ENCODE measurements around the gene TSPEAR.

TSPEAR gene

DNA sequence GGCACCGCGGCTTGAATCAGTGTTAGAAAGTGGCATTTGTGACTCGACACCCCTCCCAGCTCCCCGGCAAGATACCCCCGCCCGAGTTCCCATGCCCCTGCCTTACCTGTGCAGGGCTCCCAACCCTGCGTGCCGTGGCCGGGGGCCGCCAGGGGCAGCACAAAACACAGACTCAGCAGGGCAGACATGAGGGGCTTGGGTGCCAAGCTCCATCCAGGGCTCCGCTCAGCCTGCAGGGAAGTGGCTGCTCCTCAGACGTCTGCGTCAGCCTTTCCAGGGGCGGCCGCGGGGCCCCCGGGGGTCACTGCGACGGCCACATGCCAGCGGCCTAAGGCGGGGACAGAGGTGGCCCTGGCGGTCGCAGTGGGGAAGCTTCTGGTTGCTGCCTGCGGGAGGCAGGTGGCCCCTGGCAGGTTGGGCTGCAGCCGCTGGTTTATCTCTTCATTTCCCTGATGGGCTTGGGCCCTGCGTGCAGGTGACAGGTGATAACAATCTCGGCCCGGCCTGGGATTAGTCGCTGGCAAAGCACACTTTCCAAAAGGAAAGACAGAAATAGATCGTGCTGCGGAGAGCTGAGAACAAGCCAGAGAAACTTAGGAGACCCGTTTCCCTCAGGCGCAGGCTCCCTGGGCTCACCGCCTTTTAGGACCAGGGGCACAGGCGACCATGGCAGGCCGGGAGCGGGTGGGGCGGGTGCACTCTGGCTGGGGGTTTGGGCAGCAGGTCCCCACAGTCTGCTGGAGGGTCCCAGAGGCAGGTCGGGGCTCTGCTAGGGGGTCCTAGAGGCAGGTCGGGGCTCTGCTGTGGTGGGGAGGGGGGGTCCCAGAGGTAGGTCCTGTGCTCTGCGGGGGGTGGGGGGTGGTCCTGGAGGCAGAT is at the start of gene TSPEAR:
TSS of gene TSPEAR (minus strand) at position 246 of the 876 bp plus-strand sequence. CDS start at position 188, 58 bp downstream.
- Histone ChIP-seq H3K27me3 (peaks cover 96% of the 10 kb centered on the region), H3K4me3 (no peak within 1 kb of the TSS), H4K20me1 (peaks cover 41% of the 10 kb centered on the region), H3K36me3 (no peaks in the 10 kb centered on the region), H3K9me3 (peaks cover 10% of the 10 kb centered on the region), H3K9ac (no peak within 1 kb of the TSS), H3K4me2 (no peak within 1 kb of the TSS), H3K27ac (no peak within 1 kb of the TSS), H3K4me1 (peaks cover 11% of the 10 kb centered on the region)
- TF ChIP-seq Cebpa-rat (IDR thresholded peaks at IDR 0.05) = no peak

GRCh38 chr21:44760376-44760775 is 49.0 kb upstream of the TSPEAR start:
- Histone ChIP-seq H3K9ac (no peak overlapping the region), H3K36me3 (no peaks in the 10 kb centered on the region), H3K4me2 (peak overlapping the region; percentile 4; the same call in 1 of the 2 replicates), H3K4me1 (peaks cover 27% of the 10 kb centered on the region), H3K9me3 (no peaks in the 10 kb centered on the region), H3K27ac (no peak overlapping the region), H4K20me1 (no peaks in the 10 kb centered on the region), H3K4me3 (no peak overlapping the region), H3K27me3 (no peaks in the 10 kb centered on the region)
- no peak for TF ChIP-seq Cebpa-rat (IDR thresholded peaks at IDR 0.05)

DNA sequence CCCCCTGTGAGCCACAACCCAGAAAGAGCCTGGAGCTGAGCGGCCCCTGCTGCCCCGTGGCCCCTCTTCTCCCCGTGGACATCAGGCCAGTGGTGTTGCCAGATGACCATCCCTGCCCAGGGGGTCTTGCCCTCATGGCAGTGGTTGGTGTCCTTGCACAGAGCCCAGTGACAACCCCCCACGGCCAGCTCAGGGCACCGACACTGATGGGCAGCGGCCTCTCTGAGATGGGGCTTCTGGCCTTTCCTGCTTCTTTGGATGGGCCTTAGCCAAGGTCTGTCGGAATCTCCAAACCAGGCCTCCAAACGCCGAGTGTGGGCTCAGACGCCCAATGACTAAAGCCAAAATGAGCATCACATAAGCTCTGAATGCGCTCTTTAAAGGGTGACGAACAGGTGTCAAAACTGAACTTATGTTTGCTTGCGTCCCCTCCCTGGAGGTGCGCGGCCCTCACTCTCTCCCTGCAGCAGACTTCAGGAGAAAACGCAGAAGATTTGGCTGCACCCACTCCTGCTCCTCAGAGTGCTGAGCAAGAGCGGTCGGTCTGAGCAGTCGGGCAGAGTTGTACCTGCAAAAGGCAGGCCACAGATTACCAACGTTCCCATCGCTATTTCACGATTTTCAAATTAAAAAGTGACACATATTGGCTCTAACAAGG is 48.4 kb upstream of the TSPEAR start:
- Histone ChIP-seq H3K27me3 (no peaks in the 10 kb centered on the region), H3K4me3 (no peak overlapping the region), H3K4me2 (0 out of 2 replicates have a peak overlapping the region, but pooled peaks have one; percentile 4), H3K27ac (no peak overlapping the region), H3K4me1 (peaks cover 21% of the 10 kb centered on the region), H4K20me1 (no peaks in the 10 kb centered on the region), H3K9me3 (no peaks in the 10 kb centered on the region), H3K9ac (no peak overlapping the region), H3K36me3 (no peaks in the 10 kb centered on the region)
- TF ChIP-seq Cebpa-rat (IDR thresholded peaks at IDR 0.05) = no peak

DNA sequence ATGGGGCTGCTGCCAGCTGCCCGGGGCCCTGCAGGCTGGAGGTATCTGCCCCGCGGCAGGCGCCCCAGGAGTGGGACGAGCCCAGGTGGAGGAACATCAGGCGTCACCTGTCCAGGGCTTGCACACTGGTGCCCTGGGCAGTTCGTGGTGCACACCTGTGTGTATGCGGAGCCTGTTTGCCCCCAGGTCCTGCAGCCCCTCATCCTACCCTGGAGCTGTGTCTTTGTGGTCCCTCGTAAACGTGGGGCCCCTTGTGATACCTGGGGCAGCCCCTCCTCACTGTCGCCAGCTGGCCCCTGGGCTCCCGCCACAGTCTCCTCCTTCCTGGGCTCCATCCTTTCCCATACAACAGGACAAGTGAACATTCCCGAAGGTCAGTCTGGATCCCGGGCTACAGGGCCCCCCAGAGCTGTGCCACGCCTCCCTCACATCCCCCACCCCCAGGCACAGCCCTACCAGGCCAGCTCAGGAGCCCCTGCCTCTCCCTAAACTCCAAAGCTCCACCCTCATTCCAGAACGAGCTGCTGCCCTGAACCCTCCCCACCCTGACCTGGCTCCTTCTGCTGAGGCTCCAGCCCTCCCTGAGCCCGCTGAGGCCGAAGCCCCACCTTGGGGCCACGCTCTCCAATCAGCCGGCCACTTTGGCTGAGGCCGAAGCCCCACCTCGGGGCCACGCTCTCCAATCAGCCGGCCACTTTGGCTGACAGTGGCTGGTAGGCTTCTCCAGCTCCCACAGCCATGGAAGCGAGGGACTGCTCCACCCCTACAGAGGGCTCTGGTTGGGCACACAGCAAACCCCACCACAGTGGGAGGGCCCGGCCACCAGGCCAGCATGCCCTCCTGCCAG is 47.6 kb upstream of the TSPEAR start:
- no peak overlapping the region for H3K27ac ChIP-seq
- no peak overlapping the region for H3K9ac ChIP-seq
- H3K4me1 ChIP-seq = peaks cover 18% of the 10 kb centered on the region
- H4K20me1 ChIP-seq = no peaks in the 10 kb centered on the region
- no peaks in the 10 kb centered on the region; the same call in 1 of the 2 replicates for H3K9me3 ChIP-seq
- no peak overlapping the region for H3K4me3 ChIP-seq
- H3K4me2 ChIP-seq = no peak overlapping the region
- TF ChIP-seq Cebpa-rat (IDR thresholded peaks at IDR 0.05) = no peak
- no peaks in the 10 kb centered on the region for H3K36me3 ChIP-seq
- H3K27me3 ChIP-seq = no peaks in the 10 kb centered on the region

DNA sequence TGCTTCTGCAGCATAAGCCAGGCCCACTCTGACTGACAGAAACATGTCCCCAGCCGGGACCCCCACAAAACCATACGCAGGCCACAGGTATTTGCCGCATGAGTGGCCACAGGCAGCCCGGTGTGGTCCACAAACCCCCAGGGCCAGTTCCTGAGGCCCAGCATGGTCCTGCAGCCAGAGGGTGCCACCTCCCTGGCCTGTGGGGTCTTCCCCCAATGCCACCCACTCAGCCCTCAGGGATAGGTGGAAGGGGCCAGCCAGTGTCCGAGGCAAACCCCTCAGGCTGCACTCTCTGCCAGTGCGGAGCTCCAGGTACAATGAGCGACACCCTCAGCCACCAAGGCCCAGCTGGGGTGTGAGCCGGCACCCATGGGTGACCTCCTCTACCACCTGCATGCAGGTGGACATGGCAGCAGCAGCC is 46.8 kb upstream of the TSPEAR start:
- no peaks in the 10 kb centered on the region for H3K36me3 ChIP-seq
- H3K9ac ChIP-seq = no peak overlapping the region
- no peak overlapping the region for H3K27ac ChIP-seq
- no peak overlapping the region for H3K4me2 ChIP-seq
- no peak for TF ChIP-seq Cebpa-rat (IDR thresholded peaks at IDR 0.05)
- H3K4me1 ChIP-seq = peaks cover 20% of the 10 kb centered on the region
- no peaks in the 10 kb centered on the region for H3K27me3 ChIP-seq
- no peak overlapping the region for H3K4me3 ChIP-seq
- H3K9me3 ChIP-seq = no peaks in the 10 kb centered on the region; the same call in 1 of the 2 replicates
- no peaks in the 10 kb centered on the region for H4K20me1 ChIP-seq

- TF ChIP-seq Cebpa-rat (IDR thresholded peaks at IDR 0.05) = no peak
- H3K4me3 ChIP-seq = no peak overlapping the region
- H3K4me2 ChIP-seq = no peak overlapping the region
- H3K27ac ChIP-seq = no peak overlapping the region
- no peaks in the 10 kb centered on the region for H3K27me3 ChIP-seq
- H4K20me1 ChIP-seq = no peaks in the 10 kb centered on the region
- peaks cover 24% of the 10 kb centered on the region for H3K4me1 ChIP-seq
- H3K9me3 ChIP-seq = no peaks in the 10 kb centered on the region; the same call in 1 of the 2 replicates
- no peak overlapping the region for H3K9ac ChIP-seq
- no peaks in the 10 kb centered on the region for H3K36me3 ChIP-seq
Observed at GRCh38 chr21:44757731-44758130, 46.4 kb upstream of the TSPEAR start.

DNA sequence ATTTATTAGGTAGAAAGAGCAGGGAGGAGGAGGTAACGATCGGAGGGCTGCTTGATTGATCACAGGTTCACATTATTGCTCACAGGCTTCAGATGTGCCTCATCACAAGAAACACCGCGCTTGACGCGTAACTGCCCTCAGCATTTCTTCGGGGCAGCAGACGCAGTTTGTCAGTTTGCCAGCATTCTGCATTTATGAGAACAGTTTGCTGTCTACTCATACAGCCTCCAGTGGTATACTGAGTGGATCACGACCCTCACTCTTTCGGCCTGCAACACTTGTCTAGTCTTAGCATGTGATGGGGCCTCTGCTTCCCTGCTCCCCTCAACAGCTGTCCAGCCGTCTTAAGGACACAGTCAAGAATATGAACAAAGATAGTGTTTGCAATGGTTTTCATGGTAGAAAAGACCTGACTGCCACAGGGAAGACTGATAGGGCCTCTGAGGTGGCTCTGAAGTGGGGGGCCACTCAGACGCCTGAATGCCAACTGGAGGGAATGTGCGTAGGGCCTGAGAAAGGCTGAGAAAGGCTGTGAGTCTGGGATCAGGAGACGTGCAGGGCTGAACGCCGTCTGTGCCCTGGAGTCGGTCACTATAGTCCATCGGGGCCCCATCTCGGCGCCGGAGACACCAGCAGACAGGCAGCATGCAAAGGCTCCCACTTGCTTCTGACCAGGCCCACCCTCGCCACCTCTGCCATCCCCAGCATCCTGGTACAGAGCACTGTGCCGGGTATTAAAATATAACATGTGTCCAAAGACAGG is 45.2 kb upstream of the TSPEAR start:
- Histone ChIP-seq H3K27ac (no peak overlapping the region), H4K20me1 (no peaks in the 10 kb centered on the region), H3K27me3 (no peaks in the 10 kb centered on the region), H3K4me2 (peak overlapping the region; percentile 29), H3K4me3 (no peak overlapping the region), H3K4me1 (peaks cover 29% of the 10 kb centered on the region), H3K9me3 (no peaks in the 10 kb centered on the region; the same call in 1 of the 2 replicates), H3K9ac (no peak overlapping the region), H3K36me3 (no peaks in the 10 kb centered on the region)
- no peak for TF ChIP-seq Cebpa-rat (IDR thresholded peaks at IDR 0.05)

DNA sequence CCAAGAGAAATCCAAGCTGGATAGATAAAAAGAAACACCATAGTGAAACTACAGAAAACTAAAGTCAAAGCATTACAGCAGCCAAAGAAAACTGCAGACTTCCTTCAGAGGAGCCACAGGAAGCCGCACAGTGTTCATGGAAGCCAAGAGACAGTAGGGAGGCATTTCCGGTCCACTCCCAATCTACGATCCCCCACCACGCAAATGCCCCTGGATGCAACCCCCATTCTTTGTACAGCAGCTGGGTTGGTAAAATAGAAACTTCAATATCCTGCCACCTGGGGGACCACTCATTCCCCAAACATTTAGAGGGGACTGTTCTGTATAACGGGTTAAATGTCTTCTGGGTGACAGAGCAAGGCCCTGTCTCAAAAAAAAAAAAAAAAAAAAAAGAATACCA is 43.9 kb upstream of the TSPEAR start:
- Histone ChIP-seq H3K9me3 (no peaks in the 10 kb centered on the region; the same call in 1 of the 2 replicates), H3K4me2 (no peak overlapping the region), H3K4me1 (peaks cover 24% of the 10 kb centered on the region), H3K27ac (no peak overlapping the region), H4K20me1 (no peaks in the 10 kb centered on the region), H3K36me3 (no peaks in the 10 kb centered on the region), H3K9ac (no peak overlapping the region), H3K4me3 (no peak overlapping the region), H3K27me3 (no peaks in the 10 kb centered on the region)
- TF ChIP-seq Cebpa-rat (IDR thresholded peaks at IDR 0.05) = no peak

GRCh38 chr21:44753357-44753756 is 42.0 kb upstream of the TSPEAR start:
- Histone ChIP-seq H3K4me1 (peaks cover 22% of the 10 kb centered on the region), H3K4me2 (no peak overlapping the region), H3K27ac (no peak overlapping the region), H3K4me3 (no peak overlapping the region), H4K20me1 (no peaks in the 10 kb centered on the region), H3K9me3 (no peaks in the 10 kb centered on the region; the same call in 1 of the 2 replicates), H3K27me3 (no peaks in the 10 kb centered on the region), H3K36me3 (no peaks in the 10 kb centered on the region), H3K9ac (no peak overlapping the region)
- no peak for TF ChIP-seq Cebpa-rat (IDR thresholded peaks at IDR 0.05)

Measured in BLaER1 (cell line).